Fibroblast of pulmonary artery (primary cell): ENCODE data around the gene ZGPAT.

Source experiments
- DNase-seq: peaks from one replicate; pipeline ENCODE4 v3.0.0-alpha.2; 2010; ENCODE audit warnings: low read depth
- H3K4me3 ChIP-seq: replicated peaks from 2 replicates; pipeline ENCODE4 v1.5.1; 2011; ENCODE audit warnings: low read depth, mild to moderate bottlenecking, control low read depth, low read length, moderate library complexity
- TF ChIP-seq, protein P1 (sequence below): IDR thresholded peaks from 2 replicates; pipeline ENCODE4 v1.5.1; 2011; ENCODE audit warnings: mild to moderate bottlenecking, control low read depth, low read length, inconsistent platforms; ENCODE audit errors: missing control alignments

The ZGPAT gene

DNA sequence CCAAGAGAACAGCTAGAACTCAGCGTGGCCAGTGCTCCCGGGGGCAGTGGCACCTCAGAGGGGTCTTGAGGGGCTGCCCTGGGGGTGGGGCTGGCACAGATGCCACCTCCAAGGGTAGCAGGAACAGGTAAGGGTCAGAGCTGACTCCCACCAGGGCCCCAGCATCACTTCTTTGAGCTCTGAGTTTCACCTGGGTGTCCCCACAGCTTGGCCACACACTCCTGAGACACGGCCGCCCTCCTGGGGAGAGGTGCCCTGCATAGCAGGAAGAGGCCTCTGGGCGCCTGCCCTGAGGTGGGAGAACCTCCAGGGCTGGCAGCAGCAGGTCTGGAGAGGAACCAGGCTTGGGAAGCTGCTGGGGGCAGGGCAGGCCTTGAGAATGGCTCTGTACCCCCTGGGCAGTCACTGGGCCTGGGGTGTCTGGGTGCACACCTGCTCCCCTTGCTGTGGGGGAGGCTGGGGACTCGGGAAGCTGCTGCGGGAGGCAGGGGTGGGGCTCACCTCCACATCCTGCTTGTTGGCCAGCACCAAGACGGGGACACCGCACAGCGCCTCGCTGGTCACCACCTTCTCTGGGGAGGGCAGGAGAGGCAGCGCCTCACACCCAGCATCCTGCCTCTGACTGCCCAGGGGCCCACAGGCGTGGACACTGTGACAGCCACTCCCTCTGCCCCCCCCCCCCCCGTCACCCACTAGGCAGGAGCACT, 6.4 kb upstream of the ZGPAT start:
- DNase-seq, result no peak
- TF ChIP-seq, protein P1, sequence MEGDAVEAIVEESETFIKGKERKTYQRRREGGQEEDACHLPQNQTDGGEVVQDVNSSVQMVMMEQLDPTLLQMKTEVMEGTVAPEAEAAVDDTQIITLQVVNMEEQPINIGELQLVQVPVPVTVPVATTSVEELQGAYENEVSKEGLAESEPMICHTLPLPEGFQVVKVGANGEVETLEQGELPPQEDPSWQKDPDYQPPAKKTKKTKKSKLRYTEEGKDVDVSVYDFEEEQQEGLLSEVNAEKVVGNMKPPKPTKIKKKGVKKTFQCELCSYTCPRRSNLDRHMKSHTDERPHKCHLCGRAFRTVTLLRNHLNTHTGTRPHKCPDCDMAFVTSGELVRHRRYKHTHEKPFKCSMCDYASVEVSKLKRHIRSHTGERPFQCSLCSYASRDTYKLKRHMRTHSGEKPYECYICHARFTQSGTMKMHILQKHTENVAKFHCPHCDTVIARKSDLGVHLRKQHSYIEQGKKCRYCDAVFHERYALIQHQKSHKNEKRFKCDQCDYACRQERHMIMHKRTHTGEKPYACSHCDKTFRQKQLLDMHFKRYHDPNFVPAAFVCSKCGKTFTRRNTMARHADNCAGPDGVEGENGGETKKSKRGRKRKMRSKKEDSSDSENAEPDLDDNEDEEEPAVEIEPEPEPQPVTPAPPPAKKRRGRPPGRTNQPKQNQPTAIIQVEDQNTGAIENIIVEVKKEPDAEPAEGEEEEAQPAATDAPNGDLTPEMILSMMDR, result no peak
- H3K4me3 ChIP-seq, result no peak overlapping the region

DNA sequence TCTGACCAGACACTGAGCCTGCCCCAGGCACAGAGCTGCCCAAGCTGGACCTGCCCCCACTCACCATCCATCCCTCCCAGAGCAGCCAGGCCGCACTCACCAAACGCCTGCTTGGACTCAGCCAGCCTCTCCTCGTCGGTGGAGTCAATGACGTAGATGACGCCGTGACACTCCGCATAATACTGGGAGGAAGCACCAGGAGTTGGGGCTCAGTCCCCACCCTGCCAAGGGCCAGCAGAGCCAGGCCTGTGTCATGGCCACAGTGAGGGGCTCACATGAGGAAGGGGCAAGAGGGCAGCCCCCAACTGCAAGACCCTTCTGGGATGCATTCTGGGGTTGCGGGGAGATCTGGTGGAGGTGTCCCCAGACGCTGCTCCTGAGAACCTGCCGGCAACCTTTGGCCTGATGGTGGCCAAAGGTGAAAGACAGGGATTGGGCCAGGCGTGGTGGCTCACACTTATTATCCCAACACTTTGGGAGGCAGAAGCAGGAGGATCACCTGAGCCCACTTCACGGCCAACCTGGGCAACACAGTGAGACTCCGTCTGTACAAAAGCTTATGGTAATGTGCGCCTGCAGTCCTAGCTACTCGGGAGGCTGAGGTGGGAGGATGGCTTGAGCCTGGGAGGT, 5.7 kb upstream of the ZGPAT start:
- no peak for DNase-seq
- TF ChIP-seq, protein P1, result no peak

DNA sequence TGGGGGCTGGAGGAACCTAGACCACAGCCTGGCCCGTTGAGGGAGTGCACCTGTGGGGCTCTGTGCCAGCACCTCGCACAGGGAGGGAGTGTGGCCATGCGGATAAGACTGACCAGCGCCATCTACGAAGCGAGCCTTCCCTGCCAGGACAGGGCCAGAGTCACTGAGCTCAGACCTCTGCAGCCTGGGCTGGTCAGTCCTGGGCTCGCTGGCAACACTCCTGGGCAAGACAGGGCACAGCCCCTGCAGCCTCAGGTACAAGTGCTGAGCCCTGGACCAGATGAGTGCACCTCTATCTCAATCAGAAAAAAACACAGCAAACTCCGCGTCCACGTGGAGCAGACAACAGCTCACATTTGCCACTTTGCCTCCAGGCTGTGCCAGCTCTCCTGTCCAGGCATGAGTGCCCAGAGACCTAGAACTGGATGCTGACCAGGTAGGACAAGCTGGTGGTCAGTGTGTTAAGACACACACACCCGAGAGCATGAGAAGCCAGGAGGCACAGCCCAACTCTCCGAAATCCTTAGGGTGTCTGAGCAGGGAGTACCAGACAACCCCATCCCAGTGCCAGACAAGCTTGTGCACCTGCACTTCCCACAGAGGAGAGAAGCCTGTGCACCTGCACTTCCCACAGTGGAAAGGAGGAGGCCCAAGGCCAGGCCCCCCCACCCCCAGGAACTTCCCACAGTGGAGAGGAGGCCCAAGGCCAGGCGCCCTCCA, 4.9 kb upstream of the ZGPAT start:
- no peak overlapping the region for H3K4me3 ChIP-seq
- TF ChIP-seq, protein P1, result no peak
- no peak for DNase-seq

More for the DNA sequence above, 5.7 kb upstream of the ZGPAT start:
- no peak overlapping the region for H3K4me3 ChIP-seq

DNA sequence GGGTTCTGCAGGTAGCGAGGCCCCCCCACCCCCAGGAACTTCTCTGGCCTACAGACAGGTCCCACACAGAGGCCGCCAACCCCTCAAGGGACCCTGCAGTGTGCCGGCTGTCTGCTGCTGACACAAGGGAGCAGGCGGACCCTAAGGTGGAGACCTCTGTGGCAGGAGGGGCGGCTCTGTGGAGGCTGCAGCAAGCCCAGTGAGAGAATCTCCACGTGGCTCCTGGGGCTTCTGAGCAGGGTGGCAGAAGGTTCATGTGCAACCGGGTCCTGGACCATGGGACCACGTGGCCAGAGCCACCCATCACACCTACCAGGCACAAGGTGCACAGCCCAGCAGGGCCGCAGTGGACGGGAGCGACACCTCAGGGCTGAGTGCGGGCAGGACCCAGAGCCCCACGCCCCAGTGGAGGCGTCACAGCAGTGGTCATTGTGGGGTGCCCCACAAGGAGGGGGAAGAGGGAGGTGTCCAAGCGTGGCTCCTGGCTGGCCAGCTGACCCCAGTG, 4.3 kb upstream of the ZGPAT start:
- DNase-seq, result no peak
- H3K4me3 ChIP-seq, result no peak overlapping the region
- TF ChIP-seq, protein P1, result no peak

DNA sequence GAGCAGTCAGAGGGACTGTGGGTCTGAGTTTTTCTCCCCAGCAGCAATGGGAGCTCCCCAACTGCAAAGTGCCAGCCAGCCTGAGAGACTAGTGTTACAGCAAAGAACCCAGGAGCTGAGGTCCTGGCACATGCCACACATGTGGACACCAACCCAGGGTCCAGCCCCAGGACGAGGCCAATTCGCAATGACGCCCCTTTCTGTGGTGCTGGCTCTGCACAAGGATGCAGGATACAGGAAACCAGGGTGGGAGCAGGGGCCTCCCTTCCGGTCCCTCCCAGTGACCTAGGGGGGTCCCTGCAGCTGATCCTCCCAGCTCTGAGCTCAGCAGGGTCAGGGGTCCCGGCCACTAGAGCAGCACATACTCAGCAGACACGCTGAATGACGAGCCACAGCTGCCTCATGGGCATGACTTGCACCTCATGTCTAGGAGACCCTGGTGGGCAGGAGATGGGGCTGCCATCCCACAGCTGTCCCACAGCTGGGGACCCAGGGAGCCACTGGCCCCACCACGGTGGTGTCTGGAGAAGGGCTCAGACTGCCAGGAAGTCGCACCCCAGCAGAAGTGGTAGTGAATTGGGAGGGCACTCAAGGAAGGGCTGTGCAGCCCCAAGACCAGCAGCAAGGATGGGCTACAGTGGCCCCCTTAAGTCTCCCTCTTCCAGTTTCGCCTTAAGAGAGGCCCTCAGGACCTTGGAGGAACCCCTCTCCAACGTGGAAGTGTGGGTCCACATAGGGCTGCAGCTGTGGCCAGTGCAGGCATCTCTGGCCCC, 3.7 kb upstream of the ZGPAT start:
- H3K4me3 ChIP-seq, result no peak overlapping the region
- TF ChIP-seq, protein P1, result no peak
- no peak for DNase-seq

DNA sequence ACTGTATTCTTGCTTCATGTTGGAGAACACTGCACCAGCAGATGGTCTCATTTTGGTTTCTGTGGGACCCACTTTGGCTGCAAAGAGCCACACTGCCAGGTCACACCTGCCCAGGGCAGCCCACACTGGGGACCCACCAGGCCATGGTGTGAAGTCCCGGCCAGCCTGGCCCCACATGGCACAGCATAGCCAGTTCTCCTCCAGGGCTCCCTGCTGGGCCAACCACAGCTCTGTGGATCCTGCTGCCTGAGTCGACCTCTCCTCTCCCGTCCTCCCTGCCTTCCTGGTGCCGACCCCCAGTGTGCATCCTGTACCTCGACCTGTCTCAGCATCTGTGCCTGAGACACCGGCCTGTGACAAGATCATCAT, 3.1 kb upstream of the ZGPAT start:
- no peak for DNase-seq
- TF ChIP-seq, protein P1, result no peak
- H3K4me3 ChIP-seq, result no peak overlapping the region
